ENCODE data around the gene SYT2. TPM values are rescaled to one million over a fixed set of nuclear protein-coding genes. Genes with fewer than 3 reads are reported as not detected.
"Not testable (repeated sequence)": the region's sequence is repeated elsewhere in the genome, so short reads cannot be mapped to it uniquely, and the experiment has no call there.

Gene SYT2
- total RNA-seq, 1 donor from 2014 or later, result 3.1 TPM

GRCh38 chr1:202625416-202626360 is 84.6 kb downstream of the SYT2 start:
- no peak overlapping the region for H3K27ac Mint-ChIP-seq
- H3K36me3 Mint-ChIP-seq, result no peaks in the 10 kb centered on the region
- H3K27me3 Mint-ChIP-seq (ENCODE audit: low read depth), result peaks cover 10% of the 10 kb centered on the region
- H3K9me3 Mint-ChIP-seq, result no peaks in the 10 kb centered on the region
- H3K4me1 Mint-ChIP-seq, result peaks cover 9% of the 10 kb centered on the region
- peak; percentile 45 for TF ChIP-seq CTCF (IDR thresholded peaks at IDR 0.05; ENCODE audit: unreplicated experiment)
- no peak overlapping the region for H3K4me3 Mint-ChIP-seq
- peak; percentile 46 to 67 for DNase-seq (ENCODE audit: low spot score in 2 of 2, unreplicated experiment in 2 of 2)

- H3K27me3 Mint-ChIP-seq (ENCODE audit: low read depth), result peaks cover 4% of the 10 kb centered on the region
- H3K36me3 Mint-ChIP-seq, result no peaks in the 10 kb centered on the region
- H3K4me1 Mint-ChIP-seq, result peaks cover 9% of the 10 kb centered on the region
- no peak overlapping the region for H3K27ac Mint-ChIP-seq
- no peak for TF ChIP-seq CTCF (IDR thresholded peaks at IDR 0.05; ENCODE audit: unreplicated experiment)
- DNase-seq (ENCODE audit: low spot score in 2 of 2, unreplicated experiment in 2 of 2), result no peak
- H3K9me3 Mint-ChIP-seq, result no peaks in the 10 kb centered on the region
- H3K4me3 Mint-ChIP-seq, result no peak overlapping the region
Measured at GRCh38 chr1:202624781-202625108, 85.5 kb downstream of the SYT2 start.

GRCh38 chr1:202624088-202624780 is 86.0 kb downstream of the SYT2 start:
- Mint-ChIP-seq H3K27ac (no peak overlapping the region), H3K9me3 (no peaks in the 10 kb centered on the region), H3K27me3 (ENCODE audit: low read depth) (peaks cover 2% of the 10 kb centered on the region), H3K4me3 (no peak overlapping the region), H3K4me1 (peaks cover 9% of the 10 kb centered on the region), H3K36me3 (no peaks in the 10 kb centered on the region)
- DNase-seq (ENCODE audit: low spot score in 2 of 2, unreplicated experiment in 2 of 2), result no peak
- no peak for TF ChIP-seq CTCF (IDR thresholded peaks at IDR 0.05; ENCODE audit: unreplicated experiment)

GRCh38 chr1:202623476-202623875 is 86.8 kb downstream of the SYT2 start:
- H3K27me3 Mint-ChIP-seq (ENCODE audit: low read depth); H3K36me3 Mint-ChIP-seq; H3K9me3 Mint-ChIP-seq; DNase-seq (ENCODE audit: low spot score in 2 of 2, unreplicated experiment in 2 of 2); H3K27ac Mint-ChIP-seq; H3K4me3 Mint-ChIP-seq: not testable (repeated sequence)
- peaks cover 16% of the 10 kb centered on the region for H3K4me1 Mint-ChIP-seq

GRCh38 chr1:202623075-202623474 is 87.2 kb downstream of the SYT2 start:
- Mint-ChIP-seq H3K36me3 (no peaks in the 10 kb centered on the region), H3K27ac (no peak overlapping the region), H3K27me3 (ENCODE audit: low read depth) (no peaks in the 10 kb centered on the region), H3K9me3 (no peaks in the 10 kb centered on the region), H3K4me1 (peaks cover 18% of the 10 kb centered on the region), H3K4me3 (no peak overlapping the region)
- DNase-seq (ENCODE audit: low spot score in 2 of 2, unreplicated experiment in 2 of 2), result no peak
- no peak for TF ChIP-seq CTCF (IDR thresholded peaks at IDR 0.05; ENCODE audit: unreplicated experiment)

DNA sequence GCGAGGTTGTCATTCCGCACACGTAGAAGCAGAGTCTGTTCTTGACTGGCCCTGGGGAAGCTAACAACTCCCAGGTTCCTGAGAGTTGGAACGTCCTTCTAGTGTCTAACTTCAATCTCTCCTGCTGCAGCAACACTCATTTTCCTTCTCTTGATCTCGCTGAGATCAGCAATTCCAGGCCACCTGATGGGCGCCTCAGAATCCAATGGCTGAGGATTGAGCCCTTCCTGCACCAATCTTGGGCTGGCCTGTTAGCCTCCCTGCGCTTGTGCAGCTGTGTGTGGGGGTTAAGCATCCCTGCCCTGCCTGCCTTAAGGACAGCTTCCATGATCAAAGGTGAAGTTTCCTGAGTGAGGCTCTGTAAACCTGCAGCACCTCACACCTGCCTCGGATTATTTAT is 87.9 kb downstream of the SYT2 start:
- H3K27ac Mint-ChIP-seq, result no peak overlapping the region
- DNase-seq (ENCODE audit: low spot score in 2 of 2, unreplicated experiment in 2 of 2), result no peak
- TF ChIP-seq CTCF (IDR thresholded peaks at IDR 0.05; ENCODE audit: unreplicated experiment), result no peak
- peaks cover 18% of the 10 kb centered on the region for H3K4me1 Mint-ChIP-seq
- no peaks in the 10 kb centered on the region for H3K27me3 Mint-ChIP-seq (ENCODE audit: low read depth)
- no peaks in the 10 kb centered on the region for H3K9me3 Mint-ChIP-seq
- H3K36me3 Mint-ChIP-seq, result no peaks in the 10 kb centered on the region
- H3K4me3 Mint-ChIP-seq, result no peak overlapping the region
